ENCODE results near the gene PPP1R7. TPM values are rescaled to one million over a fixed set of nuclear protein-coding genes. Genes with fewer than 3 reads are reported as not detected.
"Not testable (repeated sequence)": the region's sequence is repeated elsewhere in the genome, so short reads cannot be mapped to it uniquely, and the experiment has no call there.

Gene PPP1R7
- total RNA-seq, 3 donors from 2014 or later, result 66.3 to 74.1 (median 73.7) TPM

DNA sequence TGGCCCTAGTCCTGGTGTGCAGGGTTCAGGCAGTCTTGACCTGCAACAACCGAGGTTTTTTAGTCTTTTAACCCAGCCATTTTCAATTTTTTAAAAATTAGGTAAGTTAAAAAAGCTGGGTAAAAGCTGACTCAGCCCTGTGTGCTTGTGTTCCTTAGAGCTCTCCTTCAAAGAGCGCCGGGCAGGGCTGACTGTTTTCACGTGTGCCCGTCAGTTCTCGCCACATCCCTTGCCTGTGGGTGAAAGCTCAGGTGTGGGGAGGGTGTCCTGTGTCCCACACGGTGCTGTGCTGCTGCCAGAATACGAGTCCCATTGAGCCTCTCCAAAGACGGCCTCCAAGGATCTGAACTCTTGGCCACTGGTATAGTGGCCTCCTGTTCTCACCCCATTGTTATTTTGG, 33.0 kb downstream of the PPP1R7 start:
- no peaks in the 10 kb centered on the region for H3K27me3 Mint-ChIP-seq (ENCODE audit: low read depth)
- H3K9me3 Mint-ChIP-seq, result no peaks in the 10 kb centered on the region
- peaks cover 2% of the 10 kb centered on the region for H3K4me1 Mint-ChIP-seq (ENCODE audit: low read depth)
- DNase-seq, result no peak
- H3K4me3 Mint-ChIP-seq, result no peak overlapping the region
- ATAC-seq, result no peak
- peaks cover 20% of the 10 kb centered on the region for H3K36me3 Mint-ChIP-seq (ENCODE audit: insufficient read depth)

DNA sequence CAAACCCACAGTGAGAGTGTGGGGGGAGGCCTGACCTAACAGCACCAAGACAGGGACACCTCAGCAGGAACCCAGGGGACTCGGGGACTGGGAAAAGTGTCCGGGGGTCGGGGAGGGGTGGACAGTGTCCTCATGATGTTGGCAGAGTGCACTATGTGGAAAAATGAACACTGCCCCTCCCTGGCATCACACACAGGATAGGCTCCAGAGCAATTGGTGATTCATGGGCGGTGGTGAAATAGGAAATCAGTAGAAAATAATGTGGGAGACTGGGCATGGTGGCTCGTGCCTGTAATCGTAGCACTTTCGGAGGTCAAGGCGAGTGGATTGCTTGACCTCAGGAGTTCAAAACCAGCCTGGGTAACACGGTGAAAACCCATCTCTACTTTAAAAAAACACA, 34.6 kb downstream of the PPP1R7 start:
- Mint-ChIP-seq H3K4me3 (no peak overlapping the region), H3K27me3 (ENCODE audit: low read depth) (no peaks in the 10 kb centered on the region), H3K9me3 (no peaks in the 10 kb centered on the region), H3K4me1 (ENCODE audit: low read depth) (no peaks in the 10 kb centered on the region), H3K36me3 (ENCODE audit: insufficient read depth) (peaks cover 7% of the 10 kb centered on the region)
- DNase-seq (no peak), ATAC-seq (no peak)

DNA sequence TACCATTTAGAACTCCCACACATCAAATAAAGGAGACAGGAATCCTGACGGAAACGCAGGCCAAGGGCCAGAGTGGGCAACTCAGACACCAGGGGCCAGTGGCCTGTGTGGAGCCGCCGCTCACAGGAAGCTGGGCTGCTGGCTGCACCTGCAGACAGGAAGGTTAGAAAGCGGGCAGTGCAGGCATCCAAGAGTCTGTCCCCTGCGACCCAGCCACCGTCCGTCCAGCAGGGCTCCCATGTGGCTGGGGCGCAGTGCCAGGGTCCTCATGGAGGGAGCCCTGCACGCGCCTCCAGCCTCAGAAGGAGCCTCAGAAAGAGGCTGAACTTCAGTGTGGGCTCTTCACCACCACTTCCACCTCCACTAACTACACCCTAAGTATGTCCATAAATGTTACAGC, 35.7 kb downstream of the PPP1R7 start:
- Mint-ChIP-seq H3K27me3 (ENCODE audit: low read depth) (no peaks in the 10 kb centered on the region), H3K4me3 (no peak overlapping the region), H3K9me3 (no peaks in the 10 kb centered on the region), H3K4me1 (ENCODE audit: low read depth) (no peaks in the 10 kb centered on the region), H3K36me3 (ENCODE audit: insufficient read depth) (peaks cover 4% of the 10 kb centered on the region)
- no peak for ATAC-seq
- no peak for DNase-seq

- Mint-ChIP-seq H3K4me3 (no peak overlapping the region), H3K27me3 (ENCODE audit: low read depth) (no peaks in the 10 kb centered on the region), H3K9me3 (no peaks in the 10 kb centered on the region), H3K4me1 (ENCODE audit: low read depth) (no peaks in the 10 kb centered on the region), H3K36me3 (ENCODE audit: insufficient read depth) (peaks cover 4% of the 10 kb centered on the region)
- ATAC-seq (no peak), DNase-seq (no peak)
Observed at GRCh38 chr2:241187101-241187917, 37.0 kb downstream of the PPP1R7 start.

DNA sequence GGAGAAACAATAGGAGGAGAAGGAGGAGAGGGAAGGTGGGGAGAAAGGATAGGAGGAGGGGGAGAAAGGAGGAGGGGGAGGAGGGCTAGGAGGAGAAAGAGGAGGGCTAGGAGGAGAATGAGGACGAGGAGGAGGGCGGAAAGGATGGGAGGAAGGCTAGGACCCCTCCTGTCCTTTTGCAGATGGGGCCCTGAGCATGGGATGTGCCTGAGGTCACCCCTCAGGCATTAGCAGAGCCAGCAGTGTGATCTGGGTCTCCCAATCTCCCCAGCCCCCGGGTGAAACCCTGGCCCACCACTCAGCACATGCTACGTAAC, 37.6 kb downstream of the PPP1R7 start:
- DNase-seq, result no peak

DNA sequence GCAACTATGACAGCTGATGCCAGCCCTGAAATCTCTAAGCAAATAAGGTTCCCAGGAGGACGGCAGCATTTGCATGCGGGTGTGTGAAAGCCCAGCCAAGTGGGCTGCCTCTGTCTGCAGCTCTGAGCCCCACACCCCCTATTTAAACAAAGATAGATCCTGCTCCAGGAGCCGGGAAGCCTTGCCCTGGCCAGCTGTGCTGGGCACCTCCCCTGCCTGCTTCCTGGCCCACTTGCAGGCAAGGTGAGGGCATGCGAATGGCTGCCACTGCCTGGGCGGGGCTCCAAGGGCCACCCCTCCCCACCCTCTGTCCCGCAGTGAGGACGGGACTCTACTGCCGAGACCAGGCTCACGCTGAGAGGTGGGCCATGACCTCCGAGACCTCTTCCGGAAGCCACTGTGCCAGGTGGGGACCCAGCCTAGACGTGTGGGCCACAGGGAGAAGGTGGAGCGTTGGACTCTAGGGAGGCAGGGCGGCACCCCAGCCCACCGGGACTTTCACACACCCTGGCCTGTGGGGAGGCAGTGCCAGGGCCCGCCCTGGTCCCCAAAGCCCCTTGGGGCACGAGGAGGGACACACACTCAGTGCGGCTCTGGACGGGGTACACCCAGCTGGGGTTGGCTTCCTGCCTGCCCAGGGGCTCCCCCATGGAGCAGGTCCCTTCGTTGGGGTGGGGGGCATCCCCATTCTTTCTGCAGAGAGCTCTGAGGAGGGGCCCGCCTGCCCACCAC, 38.3 kb downstream of the PPP1R7 start, which contains the start of gene ANO7:
ANO7 (plus strand) TSS at position 317 of the 732 bp plus-strand sequence. CDS start 1,387 bp downstream, outside the sequence.
- no peak for DNase-seq
- no peak for ATAC-seq
- peaks cover 2% of the 10 kb centered on the region for H3K36me3 Mint-ChIP-seq (ENCODE audit: insufficient read depth)
- H3K4me1 Mint-ChIP-seq (ENCODE audit: low read depth), result no peaks in the 10 kb centered on the region
- no peak within 1 kb of the TSS for H3K4me3 Mint-ChIP-seq
- H3K27me3 Mint-ChIP-seq (ENCODE audit: low read depth), result no peaks in the 10 kb centered on the region
- H3K9me3 Mint-ChIP-seq, result no peaks in the 10 kb centered on the region

More for the DNA sequence above, 37.6 kb downstream of the PPP1R7 start:
- no peaks in the 10 kb centered on the region for H3K27me3 Mint-ChIP-seq (ENCODE audit: low read depth)
- no peaks in the 10 kb centered on the region for H3K9me3 Mint-ChIP-seq
- no peaks in the 10 kb centered on the region for H3K4me1 Mint-ChIP-seq (ENCODE audit: low read depth)
- H3K36me3 Mint-ChIP-seq (ENCODE audit: insufficient read depth), result peaks cover 4% of the 10 kb centered on the region
- ATAC-seq, result no peak
- no peak overlapping the region for H3K4me3 Mint-ChIP-seq

DNA sequence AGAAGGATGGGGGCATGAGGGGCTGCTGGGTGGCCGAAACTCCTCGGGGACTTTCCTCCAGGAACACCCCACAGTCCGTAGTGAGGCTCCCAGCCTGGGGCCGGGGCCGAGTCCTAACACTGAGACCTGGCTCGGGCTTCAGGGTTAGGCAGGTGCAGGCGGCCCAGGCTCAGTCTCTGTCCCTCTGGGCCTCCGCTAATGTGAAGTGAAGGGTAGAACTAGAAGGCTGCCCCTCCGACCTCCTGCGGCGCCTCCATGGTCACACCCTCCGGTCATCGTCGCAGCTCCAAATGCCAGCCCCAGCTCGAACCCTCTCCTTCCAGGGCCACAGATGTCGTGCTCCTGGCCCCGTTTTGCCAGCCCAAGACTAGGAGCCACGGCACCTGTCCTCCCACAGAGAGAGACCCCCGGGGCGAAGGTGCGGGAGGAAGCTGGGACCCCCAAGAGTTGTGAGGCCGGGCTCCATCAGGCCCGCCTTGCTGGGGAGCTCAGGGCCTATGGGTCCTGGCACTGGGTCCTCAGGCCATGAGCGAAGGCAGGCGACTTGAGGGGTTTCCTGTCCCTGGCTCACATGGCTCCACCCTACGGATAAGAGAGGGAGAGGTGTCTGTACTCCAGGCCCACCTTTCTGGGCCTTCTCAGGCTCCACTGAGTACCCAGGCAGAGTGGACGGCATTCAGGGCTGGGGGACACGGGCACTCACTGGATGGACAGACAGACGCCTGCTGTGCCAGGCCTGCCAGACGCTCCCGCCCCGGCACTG, 39.0 kb downstream of the PPP1R7 start:
- ATAC-seq, result no peak
- no peak for DNase-seq
- Mint-ChIP-seq H3K27me3 (ENCODE audit: low read depth) (no peaks in the 10 kb centered on the region), H3K9me3 (no peaks in the 10 kb centered on the region), H3K36me3 (ENCODE audit: insufficient read depth) (no peaks in the 10 kb centered on the region), H3K4me3 (no peak overlapping the region), H3K4me1 (ENCODE audit: low read depth) (no peaks in the 10 kb centered on the region)

GRCh38 chr2:241189856-241190201, 39.6 kb downstream of the PPP1R7 start:
- ATAC-seq (no peak), DNase-seq (no peak)
- Mint-ChIP-seq H3K9me3 (no peaks in the 10 kb centered on the region), H3K4me1 (ENCODE audit: low read depth) (no peaks in the 10 kb centered on the region), H3K27me3 (ENCODE audit: low read depth) (no peaks in the 10 kb centered on the region), H3K4me3 (no peak overlapping the region), H3K36me3 (ENCODE audit: insufficient read depth) (no peaks in the 10 kb centered on the region)

- ATAC-seq (no peak), DNase-seq (no peak)
- no peaks in the 10 kb centered on the region for H3K4me1 Mint-ChIP-seq (ENCODE audit: low read depth)
- no peak overlapping the region for H3K4me3 Mint-ChIP-seq
- H3K36me3 Mint-ChIP-seq (ENCODE audit: insufficient read depth), result no peaks in the 10 kb centered on the region
- H3K27me3 Mint-ChIP-seq (ENCODE audit: low read depth), result no peaks in the 10 kb centered on the region
- H3K9me3 Mint-ChIP-seq, result no peaks in the 10 kb centered on the region
Observed at GRCh38 chr2:241190291-241190981, 40.2 kb downstream of the PPP1R7 start.

- ATAC-seq, result no peak
- Mint-ChIP-seq H3K27me3 (ENCODE audit: low read depth) (no peaks in the 10 kb centered on the region), H3K36me3 (ENCODE audit: insufficient read depth) (no peaks in the 10 kb centered on the region)
Observed at GRCh38 chr2:241191081-241191480, 40.8 kb downstream of the PPP1R7 start.

GRCh38 chr2:241193271-241193670, 43.0 kb downstream of the PPP1R7 start:
- H3K9me3 Mint-ChIP-seq, result no peaks in the 10 kb centered on the region
- DNase-seq, result no peak
- no peak for ATAC-seq
- H3K4me1 Mint-ChIP-seq (ENCODE audit: low read depth), result no peaks in the 10 kb centered on the region
- H3K27me3 Mint-ChIP-seq (ENCODE audit: low read depth), result no peaks in the 10 kb centered on the region
- no peaks in the 10 kb centered on the region for H3K36me3 Mint-ChIP-seq (ENCODE audit: insufficient read depth)
- H3K4me3 Mint-ChIP-seq, result no peak overlapping the region

More at GRCh38 chr2:241191081-241191480, 40.8 kb downstream of the PPP1R7 start:
- Mint-ChIP-seq H3K9me3 (no peaks in the 10 kb centered on the region), H3K4me3 (no peak overlapping the region), H3K4me1 (ENCODE audit: low read depth) (no peaks in the 10 kb centered on the region)
- DNase-seq, result no peak

DNA sequence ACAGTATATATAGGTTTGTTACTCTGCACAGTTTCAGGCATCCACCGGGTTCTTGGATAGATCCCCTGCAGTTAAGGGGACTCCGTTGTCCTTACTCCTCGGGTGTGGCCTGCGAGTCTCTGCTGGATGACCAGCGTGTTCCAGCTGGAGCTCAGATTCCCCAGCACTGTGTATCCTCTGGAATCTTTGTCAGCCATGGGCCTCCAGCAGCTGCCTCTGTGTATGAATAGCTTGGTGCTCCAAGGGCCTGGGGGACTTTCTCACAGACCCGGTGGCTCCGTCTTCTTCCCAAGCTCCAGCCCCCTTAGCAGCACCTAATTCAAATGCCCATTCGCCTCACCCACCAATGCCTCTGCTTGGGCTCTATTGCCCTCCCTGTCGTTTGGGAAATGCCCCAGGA, 44.5 kb downstream of the PPP1R7 start:
- Mint-ChIP-seq H3K4me3 (no peak overlapping the region), H3K9me3 (no peaks in the 10 kb centered on the region), H3K4me1 (ENCODE audit: low read depth) (no peaks in the 10 kb centered on the region), H3K27me3 (ENCODE audit: low read depth) (no peaks in the 10 kb centered on the region), H3K36me3 (ENCODE audit: insufficient read depth) (no peaks in the 10 kb centered on the region)
- DNase-seq (no peak), ATAC-seq (no peak)

GRCh38 chr2:241195506-241196130, 45.4 kb downstream of the PPP1R7 start:
- H3K4me3 Mint-ChIP-seq, result no peak overlapping the region
- H3K36me3 Mint-ChIP-seq (ENCODE audit: insufficient read depth), result no peaks in the 10 kb centered on the region
- no peaks in the 10 kb centered on the region for H3K9me3 Mint-ChIP-seq
- ATAC-seq (no peak), DNase-seq (no peak)
- no peaks in the 10 kb centered on the region for H3K4me1 Mint-ChIP-seq (ENCODE audit: low read depth)
- H3K27me3 Mint-ChIP-seq (ENCODE audit: low read depth), result no peaks in the 10 kb centered on the region

GRCh38 chr2:241197246-241197645, 47.0 kb downstream of the PPP1R7 start:
- not testable (repeated sequence) for ATAC-seq; H3K4me3 Mint-ChIP-seq; H3K4me1 Mint-ChIP-seq (ENCODE audit: low read depth); H3K27me3 Mint-ChIP-seq (ENCODE audit: low read depth); DNase-seq; H3K9me3 Mint-ChIP-seq; H3K36me3 Mint-ChIP-seq (ENCODE audit: insufficient read depth)
